HepG2 (cell line): ENCODE data around the gene ELP6. TPM values are rescaled to one million over a fixed set of nuclear protein-coding genes. Genes with fewer than 3 reads are reported as not detected.

Experiments used
- DDIT3 ChIP-seq: sonication (generic); formaldehyde crosslinking; IDR thresholded peaks from 2 replicates; pipeline ENCODE4 v1.4.0; 2020; ENCODE audit warnings: mild to moderate bottlenecking, missing genetic modification reagents
- HMG20B ChIP-seq: conservative IDR thresholded peaks from 2 replicates; pipeline ENCODE4 v1.6.1; 2016; ENCODE audit warnings: missing genetic modification reagents, missing compliant biosample characterization
- HOXA7 ChIP-seq: sonication (generic); formaldehyde crosslinking; IDR thresholded peaks from 2 replicates; pipeline ENCODE4 v1.8.1; 2022; ENCODE audit warnings: mild to moderate bottlenecking, missing genetic modification reagents, moderate library complexity
- KDM6A ChIP-seq: IDR thresholded peaks from 2 replicates; pipeline ENCODE4 v1.6.1; 2016; ENCODE audit warnings: low read depth
- MEIS2 ChIP-seq: sonication (generic); formaldehyde crosslinking; IDR thresholded peaks from 2 replicates; pipeline ENCODE4 v1.9.0; 2021; ENCODE audit warnings: mild to moderate bottlenecking, missing genetic modification reagents
- MIXL1 ChIP-seq: IDR thresholded peaks from 2 replicates; pipeline ENCODE4 v1.6.1; 2016
- MTERF4 ChIP-seq: sonication (generic); formaldehyde crosslinking; IDR thresholded peaks from 2 replicates; pipeline ENCODE4 v1.8.0; 2023; ENCODE audit warnings: mild to moderate bottlenecking, missing genetic modification reagents
- PHF21A ChIP-seq: sonication (generic); formaldehyde crosslinking; IDR thresholded peaks from 2 replicates; pipeline ENCODE4 v1.5.0; 2020; ENCODE audit warnings: mild to moderate bottlenecking, missing genetic modification reagents
- RFXAP ChIP-seq: sonication (generic); formaldehyde crosslinking; IDR thresholded peaks from 2 replicates; pipeline ENCODE4 v1.4.0; 2020; ENCODE audit warnings: missing genetic modification reagents, borderline replicate concordance
- SMARCE1 ChIP-seq: fragments of 450-650 bp; IDR thresholded peaks from 2 replicates; pipeline ENCODE4 v1.6.1; 2017; ENCODE audit warnings: borderline replicate concordance
- SOX6 ChIP-seq, 2 experiments: fragments of 450-650 bp in 1 of 2; sonication (generic) in 1 of 2; formaldehyde crosslinking in 1 of 2; IDR thresholded peaks; 2 replicates each; pipeline versions ENCODE4 v1.4.0 to v1.6.1; 2017 to 2020; ENCODE audit warnings: antibody characterized with exemption in 1 of 2, mild to moderate bottlenecking in 1 of 2, missing genetic modification reagents in 1 of 2
- SRSF1 ChIP-seq: fragments of 200-400 bp; formaldehyde crosslinking; optimal IDR thresholded peaks from 2 replicates; pipeline ENCODE3; 2017; ENCODE audit warnings: mild to moderate bottlenecking, low read depth, low read length, moderate library complexity
- TEF ChIP-seq: sonication (generic); formaldehyde crosslinking; IDR thresholded peaks from 2 replicates; pipeline ENCODE4 v1.5.0; 2020; ENCODE audit warnings: missing genetic modification reagents
- UBTF ChIP-seq: sonication (generic); formaldehyde crosslinking; IDR thresholded peaks from 2 replicates; pipeline ENCODE4 v1.4.0; 2020; ENCODE audit warnings: mild to moderate bottlenecking, missing genetic modification reagents
- ZBTB21 ChIP-seq: sonication (generic); formaldehyde crosslinking; IDR thresholded peaks from 2 replicates; pipeline ENCODE4 v1.4.0; 2020; ENCODE audit warnings: missing genetic modification reagents
- ZFAT ChIP-seq: sonication (generic); formaldehyde crosslinking; conservative IDR thresholded peaks from 2 replicates; pipeline ENCODE4 v1.8.1; 2023; ENCODE audit warnings: missing genetic modification reagents, inconsistent platforms
- ZGPAT ChIP-seq: IDR thresholded peaks from 2 replicates; pipeline ENCODE4 v1.6.1; 2016; ENCODE audit warnings: mild to moderate bottlenecking
- ZNF224 ChIP-seq: sonication (generic); formaldehyde crosslinking; IDR thresholded peaks from 2 replicates; pipeline ENCODE4 v1.5.0; 2020; ENCODE audit warnings: mild to moderate bottlenecking, missing genetic modification reagents
- ZNF33B ChIP-seq: sonication (generic); formaldehyde crosslinking; IDR thresholded peaks from 2 replicates; pipeline ENCODE4 v1.5.1; 2020; ENCODE audit warnings: mild to moderate bottlenecking, missing genetic modification reagents
- ZNF510 ChIP-seq: sonication (generic); formaldehyde crosslinking; IDR thresholded peaks from 2 replicates; pipeline ENCODE4 v1.4.0; 2020; ENCODE audit warnings: low read depth, mild to moderate bottlenecking, missing genetic modification reagents
- ZNF790 ChIP-seq: sonication (generic); formaldehyde crosslinking; IDR thresholded peaks from 2 replicates; pipeline ENCODE4 v1.8.0; 2022; ENCODE audit warnings: missing genetic modification reagents, mild to moderate bottlenecking, borderline replicate concordance
- ZUFSP ChIP-seq: sonication (generic); formaldehyde crosslinking; IDR thresholded peaks from 2 replicates; pipeline ENCODE4 v1.9.0; 2021; ENCODE audit warnings: missing genetic modification reagents, mild to moderate bottlenecking, borderline replicate concordance
- polyA plus RNA-seq, 8 experiments: library from polyadenylated mRNA; depleted of rRNA in 3 of 8; stranded (reverse) in 7 of 8; unstranded in 1 of 8; fragments of >200 nt; fragmentation: Illumina TruSeq in 4 of 8; extraction: Trizol in 4 of 8; gene quantifications; 2 replicates each; pipeline versions ENCODE4 v1.2.1 to v1.2.3, GENCODE V29; 2011 to 2016; ENCODE audit warnings: low read depth in 4 of 8, missing spikeins in 1 of 8, mixed read lengths in 1 of 8; ENCODE audit not compliant: insufficient read depth in 1 of 8
- total RNA-seq, 5 experiments: library from RNA; depleted of rRNA; stranded (reverse); fragments of >200 nt; fragmentation: Illumina TruSeq; extraction: Trizol; gene quantifications; 2 replicates each; pipeline ENCODE4 v1.2.3, GENCODE V29; 2016; ENCODE audit warnings: low read depth in 1 of 5

ELP6 gene
- total and polyA plus RNA-seq, 2 of the 13 experiments (the other 11 are each of a cell fraction or from before 2014, with no cell fraction given) = 45.0 to 49.3 TPM

- TF ChIP-seq SRSF1 (peak; percentile 41), ZNF790 (CRISPR knock-in tag) (no peak), KDM6A (CRISPR knock-in tag) (no peak), TEF (0 out of 2 replicates have a peak, but pooled peaks have one; percentile 51), ZNF33B (CRISPR knock-in tag) (no peak), ZFAT (no peak), HOXA7 (CRISPR knock-in tag) (no peak), ZNF224 (CRISPR knock-in tag) (0 out of 2 replicates have a peak, but pooled peaks have one; percentile 18), SMARCE1 (no peak), MIXL1 (CRISPR knock-in tag) (peak; percentile 56), RFXAP (peak; percentile 21; the same call in 1 of the 2 replicates), DDIT3 (CRISPR knock-in tag) (no peak), HMG20B (0 out of 2 replicates have a peak, but pooled peaks have one; percentile 10), UBTF (CRISPR knock-in tag) (no peak), ZGPAT (CRISPR knock-in tag) (peak; percentile 83), SOX6 (IDR thresholded peaks at IDR 0.05) (no peak), SOX6 (CRISPR knock-in tag; IDR thresholded peaks at IDR 0.05) (peak; percentile 66), PHF21A (CRISPR knock-in tag) (peak; percentile 60; the same call in 1 of the 2 replicates), MEIS2 (CRISPR knock-in tag) (peak; percentile 28), ZNF510 (CRISPR knock-in tag) (no peak), ZUFSP (CRISPR knock-in tag) (no peak), ZBTB21 (CRISPR knock-in tag) (no peak), MTERF4 (CRISPR knock-in tag) (no peak)
Observed at GRCh38 chr3:47513125-47513929, at the start of gene ELP6 (continued).
